PC-9 (cell line): Measurements from ENCODE around the gene OR52A1. TPM values are rescaled to one million over a fixed set of nuclear protein-coding genes. Genes with fewer than 3 reads are reported as not detected.

Experiments
- BruUV-seq: library from RNA; stranded (reverse); fragments of 400-500 nt; replicated peaks from 2 replicates; lab custom pipeline; 2021; lab: Mats Ljungman, UMichigan
- CTCF ChIA-PET: fragments of 300-600 bp; sonication (Branson Sonifier 250); formaldehyde crosslinking; loops from one replicate; lab custom pipeline; 2022; ENCODE audit warnings: antibody characterized with exemption; lab: Charles Lee
- POLR2A ChIA-PET: fragments of 300-600 bp; sonication (Branson Sonifier 250); formaldehyde crosslinking; loops from one replicate; lab custom pipeline; 2022; ENCODE audit warnings: antibody characterized with exemption; ENCODE audit not compliant: unreplicated experiment; lab: Charles Lee
- DNase-seq, 2 experiments: peaks; one replicate each; pipeline versions ENCODE4 v3.0.0 to v3.0.0-alpha.2; 2015 to 2022; ENCODE audit warnings: mixed read lengths in 1 of 2
- H2AFZ ChIP-seq: fragments of 200-600 bp; sonication (generic); 2 replicates; pipeline ENCODE4 v1.8.1; 2017; ENCODE audit warnings: antibody characterized with exemption
- H3F3A ChIP-seq: fragments of 200-600 bp; sonication (generic); 2 replicates; pipeline ENCODE4 v1.8.1; 2017; ENCODE audit warnings: antibody characterized with exemption, mild to moderate bottlenecking, low read depth; ENCODE audit not compliant: insufficient read depth
- H3K27ac ChIP-seq: fragments of 200-600 bp; sonication (generic); 2 replicates; pipeline ENCODE4 v1.6.1; 2016; ENCODE audit warnings: mixed run types
- H3K27me3 ChIP-seq: fragments of 200-600 bp; sonication (generic); 2 replicates; pipeline ENCODE4 v1.6.1; 2016; ENCODE audit warnings: low read depth, mixed run types; ENCODE audit not compliant: insufficient read depth
- H3K36me3 ChIP-seq: fragments of 200-600 bp; sonication (generic); 2 replicates; pipeline ENCODE4 v1.6.1; 2016; ENCODE audit warnings: low read depth, mixed run types
- H3K4me1 ChIP-seq: fragments of 200-600 bp; sonication (generic); replicated peaks from 2 replicates; pipeline ENCODE4 v1.6.1; 2016; ENCODE audit warnings: mixed run types; ENCODE audit not compliant: insufficient read depth
- H3K4me2 ChIP-seq: fragments of 200-600 bp; sonication (generic); 2 replicates; pipeline ENCODE4 v1.6.1; 2017; ENCODE audit warnings: mixed run types
- H3K4me3 ChIP-seq: fragments of 200-600 bp; sonication (generic); 2 replicates; pipeline ENCODE4 v1.6.1; 2016; ENCODE audit warnings: mixed run types
- H3K79me2 ChIP-seq: fragments of 200-600 bp; sonication (generic); 2 replicates; pipeline ENCODE4 v1.6.1; 2017; ENCODE audit warnings: low read depth, mixed run types
- H3K9me2 ChIP-seq: fragments of 200-600 bp; sonication (generic); 2 replicates; pipeline ENCODE4 v1.8.1; 2017; ENCODE audit warnings: mild to moderate bottlenecking; ENCODE audit not compliant: insufficient read depth
- H3K9me3 ChIP-seq: fragments of 200-600 bp; sonication (generic); 2 replicates; pipeline ENCODE4 v1.8.1; 2016; ENCODE audit warnings: low read depth; ENCODE audit not compliant: insufficient read depth
- H4K20me1 ChIP-seq: fragments of 200-600 bp; sonication (generic); 2 replicates; pipeline ENCODE4 v1.8.1; 2017; ENCODE audit not compliant: insufficient read depth
- EZH2 ChIP-seq: fragments of 200-600 bp; sonication (generic); IDR thresholded peaks from 2 replicates; pipeline ENCODE4 v1.8.0; 2017; ENCODE audit warnings: antibody characterized with exemption, low read depth
- intact Hi-C: fragments of 100-400 bp; cut with micrococcal nuclease; formaldehyde crosslinking; loops from one replicate; pipeline ENCODE4 v1.10.0; 2022; ENCODE audit not compliant: unreplicated experiment
- total RNA-seq: library from RNA; stranded (reverse); gene quantifications from 2 replicates; pipeline ENCODE4 v1.2.3, GENCODE V29; 2021
- TF ChIP-seq, protein P1 (sequence below): fragments of 200-600 bp; sonication (generic); conservative IDR thresholded peaks from 2 replicates; pipeline ENCODE4 v1.6.1; 2017; ENCODE audit warnings: mixed run types, antibody characterized with exemption, mild to moderate bottlenecking, moderate library complexity

Gene OR52A1
- total RNA-seq, 1 experiment from 2014 or later = not detected

- no peaks in the 10 kb centered on the region for H3K9me3 ChIP-seq
- no peaks in the 10 kb centered on the region for H3F3A ChIP-seq
- H3K36me3 ChIP-seq = no peaks in the 10 kb centered on the region
- no peaks in the 10 kb centered on the region for H3K4me1 ChIP-seq
- ChIA-PET CTCF (no interaction called here), POLR2A (no interaction called here)
- H3K79me2 ChIP-seq = no peaks in the 10 kb centered on the region
- no peaks in the 10 kb centered on the region for H4K20me1 ChIP-seq
- H3K4me2 ChIP-seq = no peak overlapping the region
- no peak for DNase-seq
- H3K4me3 ChIP-seq = no peak overlapping the region
- H2AFZ ChIP-seq = no peak overlapping the region
- TF ChIP-seq, protein P1, sequence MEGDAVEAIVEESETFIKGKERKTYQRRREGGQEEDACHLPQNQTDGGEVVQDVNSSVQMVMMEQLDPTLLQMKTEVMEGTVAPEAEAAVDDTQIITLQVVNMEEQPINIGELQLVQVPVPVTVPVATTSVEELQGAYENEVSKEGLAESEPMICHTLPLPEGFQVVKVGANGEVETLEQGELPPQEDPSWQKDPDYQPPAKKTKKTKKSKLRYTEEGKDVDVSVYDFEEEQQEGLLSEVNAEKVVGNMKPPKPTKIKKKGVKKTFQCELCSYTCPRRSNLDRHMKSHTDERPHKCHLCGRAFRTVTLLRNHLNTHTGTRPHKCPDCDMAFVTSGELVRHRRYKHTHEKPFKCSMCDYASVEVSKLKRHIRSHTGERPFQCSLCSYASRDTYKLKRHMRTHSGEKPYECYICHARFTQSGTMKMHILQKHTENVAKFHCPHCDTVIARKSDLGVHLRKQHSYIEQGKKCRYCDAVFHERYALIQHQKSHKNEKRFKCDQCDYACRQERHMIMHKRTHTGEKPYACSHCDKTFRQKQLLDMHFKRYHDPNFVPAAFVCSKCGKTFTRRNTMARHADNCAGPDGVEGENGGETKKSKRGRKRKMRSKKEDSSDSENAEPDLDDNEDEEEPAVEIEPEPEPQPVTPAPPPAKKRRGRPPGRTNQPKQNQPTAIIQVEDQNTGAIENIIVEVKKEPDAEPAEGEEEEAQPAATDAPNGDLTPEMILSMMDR = no peak
- no peak for TF ChIP-seq EZH2
- H3K9me2 ChIP-seq = no peaks in the 10 kb centered on the region
- BruUV-seq = no TSS peak
- H3K27me3 ChIP-seq = no peaks in the 10 kb centered on the region
- intact Hi-C loops = no loop called here
- H3K27ac ChIP-seq = no peak overlapping the region
Measured at GRCh38 chr11:5131584-5132335, 22.8 kb downstream of the OR52A1 start.

- ChIA-PET POLR2A (no interaction called here), CTCF (no interaction called here)
- H2AFZ ChIP-seq = no peak overlapping the region
- H3K4me2 ChIP-seq = no peak overlapping the region
- TF ChIP-seq, protein P1 = no peak
- H3K27ac ChIP-seq = no peak overlapping the region
- no peaks in the 10 kb centered on the region for H3K4me1 ChIP-seq
- no peaks in the 10 kb centered on the region for H3F3A ChIP-seq
- no peaks in the 10 kb centered on the region for H3K9me3 ChIP-seq
- intact Hi-C loops = loop anchor here (10.0 kb wide), 1 partner anchor 1225 kb away; no protein-coding TSS in a partner anchor
- no peaks in the 10 kb centered on the region for H3K27me3 ChIP-seq
- H3K4me3 ChIP-seq = no peak overlapping the region
- H4K20me1 ChIP-seq = no peaks in the 10 kb centered on the region
- no peaks in the 10 kb centered on the region for H3K79me2 ChIP-seq
- no peaks in the 10 kb centered on the region for H3K9me2 ChIP-seq
- DNase-seq = no peak
- no peaks in the 10 kb centered on the region for H3K36me3 ChIP-seq
- BruUV-seq = no TSS peak
Measured at GRCh38 chr11:5129457-5129877, 25.1 kb downstream of the OR52A1 start.

DNA sequence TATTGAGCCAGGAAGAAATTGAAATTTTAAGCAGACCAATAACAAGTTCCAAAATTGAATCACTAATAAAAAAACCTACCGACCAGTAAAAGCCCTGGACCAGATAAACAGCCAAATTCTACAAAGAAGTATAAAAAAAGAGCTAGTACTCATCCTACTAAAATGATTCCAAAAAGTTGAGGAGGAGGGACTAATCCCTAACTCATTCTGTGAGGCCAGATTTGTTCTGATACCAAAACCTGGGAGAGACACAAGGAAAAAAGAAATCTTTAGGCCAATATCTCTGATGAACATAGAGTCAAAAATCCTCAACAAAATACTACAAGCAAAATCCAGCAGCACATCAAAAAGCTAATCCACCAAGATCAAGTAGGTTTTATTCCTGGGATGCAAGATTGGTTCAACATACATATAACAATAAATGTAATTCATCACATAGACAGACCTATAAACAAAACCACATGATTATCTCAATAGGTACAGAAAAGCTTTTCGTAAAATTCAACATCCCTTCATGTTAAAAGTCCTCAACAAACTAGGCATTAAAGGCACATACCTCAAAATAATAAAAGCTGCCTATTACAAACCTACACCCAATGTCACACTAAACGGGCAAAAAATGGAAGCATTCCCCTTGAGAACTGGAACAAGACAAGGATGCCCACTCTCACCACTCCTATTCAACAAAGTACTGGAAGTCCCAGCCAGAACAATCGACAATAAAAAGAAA is 29.5 kb downstream of the OR52A1 start:
- no peaks in the 10 kb centered on the region for H3F3A ChIP-seq
- no peak for DNase-seq
- no TSS peak for BruUV-seq
- no peaks in the 10 kb centered on the region for H3K9me2 ChIP-seq
- CTCF ChIA-PET = interaction anchor here (0.6 kb wide), 1 partner anchor 1940 kb away, joined by 3 read pairs; no protein-coding TSS in a partner anchor
- no peak overlapping the region for H2AFZ ChIP-seq
- no peaks in the 10 kb centered on the region for H3K27me3 ChIP-seq
- no peaks in the 10 kb centered on the region for H3K4me1 ChIP-seq
- no peaks in the 10 kb centered on the region for H3K79me2 ChIP-seq
- H3K27ac ChIP-seq = no peak overlapping the region
- no peaks in the 10 kb centered on the region for H4K20me1 ChIP-seq
- no peaks in the 10 kb centered on the region for H3K36me3 ChIP-seq
- no peaks in the 10 kb centered on the region for H3K9me3 ChIP-seq
- TF ChIP-seq EZH2 = no peak
- TF ChIP-seq, protein P1 = no peak
- intact Hi-C loops = loop anchor here (2.0 to 10.0 kb wide), 3 partner anchors 166 to 1230 kb away; no protein-coding TSS in a partner anchor
- no peak overlapping the region for H3K4me2 ChIP-seq
- POLR2A ChIA-PET = no interaction called here
- no peak overlapping the region for H3K4me3 ChIP-seq
